ENCODE results near the gene SLC6A11.

Gene SLC6A11

DNA sequence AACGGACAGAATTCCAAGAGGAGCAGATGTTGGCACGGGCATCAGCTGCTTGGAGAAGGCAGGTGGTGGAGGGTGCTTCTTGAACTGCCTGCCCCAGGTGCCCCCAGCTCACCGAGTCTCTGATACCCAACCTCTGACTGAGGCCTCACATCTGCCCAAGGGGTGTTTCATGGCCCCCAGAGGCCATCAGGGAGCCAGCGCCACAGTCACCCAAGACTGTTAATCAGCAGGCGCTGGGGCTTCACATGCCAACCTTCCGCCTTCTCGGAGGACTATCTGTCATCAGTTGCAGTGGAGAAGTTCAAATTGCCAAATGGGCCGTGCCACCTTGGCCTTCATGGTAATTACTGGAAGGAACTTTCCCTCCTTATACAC, 114.6 kb downstream of the SLC6A11 start:
- DNase-seq (ENCODE audit: low spot score) = no peak

GRCh38 chr3:10932596-10932995, 116.6 kb downstream of the SLC6A11 start:
- no peak for DNase-seq (ENCODE audit: low spot score)

DNA sequence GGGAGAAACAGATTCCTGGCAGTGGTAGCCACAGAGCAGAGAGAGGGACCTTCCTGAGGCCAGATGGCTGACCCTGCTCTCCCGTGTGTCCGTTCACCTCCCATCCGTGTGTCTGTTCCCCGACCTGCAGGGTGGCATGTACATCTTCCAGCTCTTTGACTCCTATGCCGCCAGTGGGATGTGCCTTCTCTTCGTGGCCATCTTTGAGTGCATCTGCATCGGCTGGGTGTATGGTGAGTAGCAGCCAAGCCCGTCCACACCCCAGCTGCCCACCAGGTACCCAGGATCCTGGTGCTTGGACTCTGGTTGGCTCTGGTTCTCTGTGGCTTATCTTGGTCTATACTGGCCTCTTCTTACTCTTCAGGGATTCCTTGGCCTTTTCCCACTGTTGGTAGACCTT, 117.0 kb downstream of the SLC6A11 start:
- DNase-seq (ENCODE audit: low spot score) = no peak

- DNase-seq (ENCODE audit: low spot score) = no peak
Measured at GRCh38 chr3:10933470-10933804, 117.4 kb downstream of the SLC6A11 start.

DNA sequence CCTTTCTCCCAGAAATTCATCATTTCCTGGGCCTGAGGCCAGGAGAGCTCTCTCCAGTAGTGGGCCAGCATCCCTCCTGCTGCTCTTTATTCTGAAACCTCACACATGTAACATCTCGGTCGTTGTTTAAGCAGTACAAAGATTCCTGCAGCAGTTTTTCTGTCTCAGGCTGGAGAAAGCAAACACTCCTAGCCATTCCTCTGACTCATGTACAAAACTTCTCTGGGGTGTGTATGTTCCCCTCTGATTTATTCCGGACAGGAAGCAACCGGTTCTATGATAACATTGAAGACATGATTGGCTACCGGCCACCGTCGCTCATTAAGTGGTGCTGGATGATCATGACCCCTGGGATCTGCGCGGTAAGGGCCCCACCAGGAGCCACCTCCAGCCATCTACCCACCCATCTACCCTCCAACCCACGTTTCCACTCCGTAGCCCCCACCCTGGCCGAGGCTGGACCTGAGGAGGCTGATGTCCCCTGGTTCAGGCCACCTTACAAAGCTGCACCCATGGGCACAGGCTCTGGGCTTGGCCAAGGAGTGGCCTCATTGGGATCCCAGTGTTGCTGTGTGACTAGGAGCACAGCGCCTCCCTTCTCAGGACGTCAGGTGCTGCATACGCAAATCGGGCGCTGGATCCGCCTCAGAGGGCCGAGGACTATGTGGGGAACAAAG, 117.9 kb downstream of the SLC6A11 start:
- peak; percentile 83 for DNase-seq (ENCODE audit: low spot score)

DNA sequence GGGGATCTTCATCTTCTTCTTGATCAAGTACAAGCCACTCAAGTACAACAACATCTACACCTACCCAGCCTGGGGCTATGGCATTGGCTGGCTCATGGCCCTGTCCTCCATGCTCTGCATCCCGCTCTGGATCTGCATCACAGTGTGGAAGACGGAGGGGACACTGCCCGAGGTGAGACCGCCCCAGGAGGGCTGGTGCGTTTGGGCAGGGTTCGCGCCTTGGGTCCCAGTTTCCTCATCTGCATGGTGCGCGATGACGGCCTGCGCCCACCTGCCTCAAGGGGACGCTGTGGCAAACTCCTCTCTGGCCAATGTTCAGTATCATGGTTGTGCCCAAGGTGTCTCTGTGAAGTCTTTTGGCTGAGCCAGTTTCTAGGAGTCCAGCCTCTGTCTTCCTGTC, 119.0 kb downstream of the SLC6A11 start:
- no peak for DNase-seq (ENCODE audit: low spot score)

DNA sequence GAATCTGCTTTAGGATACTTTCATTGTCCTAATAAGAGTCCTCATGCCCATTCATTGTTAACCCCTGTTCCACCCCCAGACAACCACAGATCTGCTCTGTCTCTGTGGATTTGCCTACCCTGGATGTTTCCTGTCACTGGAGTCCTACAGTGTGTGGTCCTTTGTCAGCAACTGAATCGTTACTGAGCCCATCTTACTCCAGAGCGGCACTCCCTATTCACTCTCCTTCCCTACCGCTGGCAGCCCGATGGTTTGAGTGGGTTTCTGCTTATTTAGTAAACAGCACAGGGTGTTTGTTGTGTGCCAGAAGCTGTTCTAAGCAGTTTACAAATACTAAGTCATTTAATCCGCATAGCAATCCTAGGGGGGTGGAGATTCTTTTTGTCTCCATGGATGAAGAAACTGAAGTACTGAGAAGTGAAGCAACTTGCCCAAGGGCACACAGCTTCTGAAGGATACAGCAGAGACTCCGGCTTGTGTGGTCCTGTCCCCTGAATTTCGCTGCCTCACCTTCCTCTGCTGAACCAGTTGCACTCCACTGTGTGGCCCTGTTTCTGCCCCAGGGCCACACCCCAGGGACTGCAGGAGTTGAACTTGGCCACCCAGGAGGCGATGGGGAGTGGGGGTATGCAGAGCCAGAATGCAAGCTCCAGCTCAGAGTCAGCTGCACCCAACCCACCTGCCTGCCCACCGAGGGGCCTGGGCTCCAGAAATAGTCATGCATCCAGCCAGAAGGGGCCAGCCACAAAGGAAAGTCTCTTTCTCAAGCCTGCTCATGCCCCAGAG, 120.0 kb downstream of the SLC6A11 start:
- DNase-seq (ENCODE audit: low spot score) = no peak

DNA sequence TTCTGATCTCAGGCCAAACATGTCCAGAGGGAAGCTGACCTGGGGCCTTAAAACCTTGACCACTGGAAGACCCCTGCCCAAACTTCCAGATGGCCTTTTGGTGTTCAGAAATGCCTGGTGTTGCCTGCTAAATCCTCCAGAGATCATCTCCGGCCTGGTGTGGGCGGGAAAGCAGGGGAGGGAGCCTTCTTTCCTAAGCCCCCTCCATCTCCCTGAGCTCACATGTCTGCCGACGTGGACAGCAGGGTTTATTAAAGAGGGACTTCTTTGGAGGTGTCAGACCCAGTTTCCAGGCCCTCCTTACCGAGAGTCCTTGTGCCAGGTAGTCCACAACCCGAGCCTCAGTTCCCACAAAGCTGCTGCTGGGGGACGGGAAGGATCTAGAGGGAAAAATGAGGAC, 120.7 kb downstream of the SLC6A11 start:
- DNase-seq (ENCODE audit: low spot score) = no peak

- no peak for DNase-seq (ENCODE audit: low spot score)
Measured at GRCh38 chr3:10937141-10937825, 121.3 kb downstream of the SLC6A11 start.

DNA sequence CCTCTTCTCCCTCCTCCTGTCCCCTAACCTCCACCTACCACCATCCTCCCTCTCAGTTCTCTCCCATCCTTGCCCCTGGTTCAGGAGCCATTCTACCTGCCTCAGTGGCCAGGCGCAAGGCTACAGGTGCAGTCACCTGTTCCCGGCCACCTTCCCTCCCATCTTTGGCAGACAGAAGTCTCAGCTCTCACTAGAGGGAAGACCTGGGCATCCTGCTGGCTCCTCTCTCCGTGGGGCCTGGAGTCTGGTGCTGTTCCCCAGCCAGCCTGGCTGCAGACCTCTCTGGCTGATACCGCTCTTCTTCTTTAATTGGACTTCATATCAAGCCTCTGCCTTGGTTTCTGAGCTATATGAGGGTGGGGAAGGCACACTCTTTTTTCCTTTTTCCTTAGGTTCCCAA, 123.5 kb downstream of the SLC6A11 start:
- DNase-seq (ENCODE audit: low spot score) = no peak

GRCh38 chr3:10940106-10940505, 124.1 kb downstream of the SLC6A11 start:
- no peak for DNase-seq (ENCODE audit: low spot score)

GRCh38 chr3:10941972-10942371, 125.9 kb downstream of the SLC6A11 start:
- peak; percentile 36 for DNase-seq (ENCODE audit: low spot score)

DNA sequence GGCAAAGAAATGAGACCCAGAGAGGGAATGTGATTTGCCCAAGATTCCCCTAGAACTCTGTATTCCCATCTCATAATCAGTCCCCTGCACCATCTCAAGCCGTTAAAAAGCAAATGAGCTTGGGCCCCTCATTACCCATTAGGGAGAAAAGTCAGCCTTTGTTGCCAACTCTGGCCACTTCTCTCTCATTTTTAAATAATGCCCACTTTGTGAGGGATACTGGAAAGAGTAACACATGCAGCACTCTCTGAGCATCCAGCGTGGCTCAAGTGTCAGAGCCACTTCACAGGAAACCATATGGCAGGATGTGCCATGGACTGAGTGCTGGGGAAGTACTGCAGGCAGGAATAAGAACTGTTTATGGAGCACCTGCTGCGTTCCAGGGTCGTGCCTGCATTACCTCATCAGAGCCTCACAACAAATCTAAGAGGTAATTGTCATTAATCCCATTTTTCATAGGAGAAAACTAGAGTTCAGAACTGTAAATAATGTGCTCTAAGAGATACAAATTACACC, 126.7 kb downstream of the SLC6A11 start:
- DNase-seq (ENCODE audit: low spot score) = no peak

GRCh38 chr3:10944866-10945265, 128.8 kb downstream of the SLC6A11 start:
- no peak for DNase-seq (ENCODE audit: low spot score)

- DNase-seq (ENCODE audit: low spot score) = peak; percentile 72
Measured at GRCh38 chr3:10945683-10946287, 129.8 kb downstream of the SLC6A11 start.

DNA sequence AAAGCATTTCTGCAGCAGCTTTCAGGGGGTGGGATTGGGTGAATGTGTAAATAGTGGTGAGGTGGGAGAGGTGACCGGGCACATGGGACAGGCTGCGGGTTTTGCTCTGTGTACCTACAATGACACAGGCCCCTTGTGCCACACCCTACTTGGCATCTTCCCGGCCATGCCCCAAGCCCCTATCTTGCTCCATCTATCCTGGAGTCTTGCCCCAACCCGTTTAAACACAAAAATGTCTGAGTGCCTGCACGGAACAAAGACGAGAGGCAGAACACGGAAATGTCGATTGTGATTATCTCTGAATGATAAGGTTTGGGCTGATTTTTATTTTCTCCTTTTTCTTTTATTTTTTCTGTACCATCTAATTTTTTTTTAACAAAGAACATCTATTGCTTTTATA, 130.5 kb downstream of the SLC6A11 start:
- no peak for DNase-seq (ENCODE audit: low spot score)

GRCh38 chr3:10948326-10948725, 132.3 kb downstream of the SLC6A11 start:
- DNase-seq (ENCODE audit: low spot score) = no peak

DNA sequence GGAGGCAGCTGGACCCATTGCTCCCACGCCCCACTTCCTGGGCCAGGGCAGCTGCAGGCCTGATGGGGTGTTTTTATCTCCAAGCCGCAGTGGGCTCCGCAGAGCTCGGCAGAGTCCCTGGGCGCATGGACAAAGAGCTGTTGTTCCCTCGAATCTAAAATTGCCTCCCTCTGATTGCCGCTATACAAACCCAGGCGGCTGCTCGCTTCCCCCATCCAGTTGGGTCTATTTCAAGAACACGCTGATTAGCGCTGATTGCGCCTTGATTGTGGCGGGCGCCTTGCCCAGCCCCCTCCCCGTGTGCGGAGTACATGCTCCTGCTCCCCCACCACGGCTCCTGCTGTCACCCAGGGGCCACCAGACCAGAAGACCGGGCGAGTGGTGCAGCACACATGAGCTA, 133.2 kb downstream of the SLC6A11 start:
- DNase-seq (ENCODE audit: low spot score) = no peak

DNA sequence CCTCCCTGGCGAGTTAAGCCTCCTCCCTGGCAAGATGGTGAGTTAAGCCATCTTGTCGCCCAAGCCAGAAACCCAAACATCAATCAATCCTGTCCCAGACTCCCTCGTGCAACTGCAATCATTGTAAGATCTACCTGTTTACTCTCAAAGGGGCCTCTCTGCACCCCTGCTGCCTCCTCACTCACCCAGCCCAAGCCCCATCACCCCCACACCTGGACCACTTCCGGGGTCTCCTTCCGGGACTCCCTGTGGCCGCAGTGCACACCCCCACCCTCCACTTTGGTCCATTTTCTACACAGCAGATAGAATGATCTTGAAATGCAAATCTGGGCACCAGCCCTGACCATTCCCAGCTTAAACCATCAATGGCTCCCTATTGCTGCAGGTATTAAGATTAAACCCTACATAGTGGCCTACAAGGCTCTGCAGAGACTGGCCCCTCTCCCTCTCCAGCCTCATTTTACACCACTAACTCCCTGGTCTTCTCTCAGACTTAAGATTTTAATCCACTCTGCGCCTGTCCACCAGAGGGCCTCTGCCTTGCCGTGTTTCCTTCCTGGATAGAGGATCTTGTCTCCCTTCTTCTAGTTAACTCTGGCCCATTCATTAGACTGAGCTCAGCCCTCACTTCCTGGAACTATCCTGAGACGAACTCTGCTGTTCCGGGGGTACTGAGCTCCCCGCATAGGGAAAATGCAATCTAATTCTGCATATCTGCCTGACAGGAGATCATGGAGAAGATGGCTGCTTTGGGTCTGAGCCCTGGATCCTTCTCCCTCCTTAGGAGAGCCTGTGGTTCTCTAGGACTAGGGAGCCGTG, 134.7 kb downstream of the SLC6A11 start:
- DNase-seq (ENCODE audit: low spot score) = peak; percentile 56

DNA sequence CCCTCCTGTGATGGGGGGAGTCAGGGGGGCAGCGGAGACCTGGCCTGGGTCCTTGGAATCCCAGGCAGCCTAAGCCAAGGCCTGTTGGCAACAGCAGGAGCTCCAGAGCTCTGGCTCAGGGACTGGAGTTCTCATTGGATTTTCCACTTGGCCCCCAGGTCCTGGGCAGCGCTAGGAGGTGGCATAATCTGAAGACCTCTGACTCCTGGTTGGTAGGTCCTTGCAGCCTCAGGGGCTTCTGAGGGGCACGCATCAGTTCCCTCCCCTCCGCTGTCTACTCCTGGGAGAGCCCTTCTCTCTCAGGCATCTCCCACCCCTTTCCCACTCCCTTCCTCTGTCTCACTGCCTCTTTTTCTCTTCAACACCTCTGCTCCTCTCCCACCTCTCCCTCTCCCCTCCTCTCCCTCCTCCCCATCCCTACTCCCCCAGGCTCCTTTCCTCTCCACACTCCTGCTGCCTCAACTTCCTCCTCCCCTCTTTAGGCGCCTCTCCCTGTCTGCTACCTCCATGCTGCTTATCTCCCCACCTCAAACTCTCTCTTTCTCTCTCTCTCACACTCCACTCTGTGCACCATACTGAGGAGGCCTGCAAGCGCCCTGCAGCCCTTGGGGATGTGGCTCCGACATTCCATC, 135.4 kb downstream of the SLC6A11 start:
- no peak for DNase-seq (ENCODE audit: low spot score)

DNA sequence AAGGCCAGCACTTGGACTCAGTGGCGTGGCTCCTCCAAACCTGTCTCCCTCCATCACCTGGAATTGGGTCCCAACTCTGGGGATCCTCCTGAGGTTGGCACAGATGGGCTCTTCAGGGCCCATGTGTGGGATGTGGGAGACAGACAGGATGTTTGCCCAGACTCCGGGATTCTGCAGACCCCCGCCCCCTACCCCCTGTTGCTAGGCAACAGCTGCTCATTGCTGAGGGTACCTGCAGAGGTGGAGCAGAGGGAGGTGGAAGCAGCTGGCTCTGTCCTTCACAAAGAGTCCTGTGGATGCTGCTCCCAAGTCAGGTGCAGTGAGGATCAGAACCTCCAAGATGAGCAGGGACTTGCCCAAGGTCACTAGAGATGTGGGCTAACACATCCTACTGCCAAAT, 136.5 kb downstream of the SLC6A11 start:
- no peak for DNase-seq (ENCODE audit: low spot score)
